ENCODE measurements around the gene RMND1.

DNA sequence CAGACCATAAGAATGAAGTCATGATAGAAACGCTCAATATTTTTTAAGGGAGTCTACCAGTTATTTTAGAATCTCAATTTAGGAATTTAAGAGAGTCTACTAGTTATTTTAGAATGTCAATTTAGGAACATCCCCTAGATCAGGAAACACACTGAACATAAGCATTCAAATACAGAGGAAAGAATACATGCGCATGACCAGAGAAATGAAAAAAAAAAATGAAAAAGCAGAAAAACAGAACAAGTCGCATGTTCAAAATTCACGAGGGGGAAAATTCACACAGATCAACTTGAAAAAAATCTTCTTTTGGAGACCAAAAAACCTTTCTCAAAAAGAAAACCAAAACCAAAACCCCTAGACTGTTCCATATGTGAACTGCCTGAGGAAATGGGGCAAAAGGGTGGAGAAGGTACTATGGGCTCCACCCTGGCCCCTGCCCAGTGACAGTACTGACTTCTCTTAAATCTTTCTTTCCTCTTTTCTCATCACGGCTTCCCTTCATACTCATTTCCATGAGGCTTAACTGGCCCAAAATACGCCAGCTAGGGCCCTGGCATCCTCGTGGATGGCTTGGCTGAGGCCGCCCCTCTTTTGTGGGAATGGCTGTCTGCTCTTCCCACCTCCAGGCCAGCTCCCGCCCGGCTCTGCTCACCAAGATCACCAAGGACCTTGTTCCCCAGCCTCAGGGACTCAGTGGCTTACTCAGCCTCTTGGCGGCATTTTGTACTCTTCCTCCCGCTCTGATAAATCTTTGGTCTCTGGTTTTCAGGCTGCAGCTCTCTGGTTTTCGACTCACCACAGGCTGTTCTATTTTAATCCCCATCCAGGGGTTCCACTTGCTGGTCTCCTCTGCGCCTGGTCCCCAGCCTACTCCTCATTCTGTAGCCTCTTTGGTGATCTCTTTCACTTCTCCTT, 71.7 kb downstream of the RMND1 start:
- TF ChIP-seq, protein P1, sequence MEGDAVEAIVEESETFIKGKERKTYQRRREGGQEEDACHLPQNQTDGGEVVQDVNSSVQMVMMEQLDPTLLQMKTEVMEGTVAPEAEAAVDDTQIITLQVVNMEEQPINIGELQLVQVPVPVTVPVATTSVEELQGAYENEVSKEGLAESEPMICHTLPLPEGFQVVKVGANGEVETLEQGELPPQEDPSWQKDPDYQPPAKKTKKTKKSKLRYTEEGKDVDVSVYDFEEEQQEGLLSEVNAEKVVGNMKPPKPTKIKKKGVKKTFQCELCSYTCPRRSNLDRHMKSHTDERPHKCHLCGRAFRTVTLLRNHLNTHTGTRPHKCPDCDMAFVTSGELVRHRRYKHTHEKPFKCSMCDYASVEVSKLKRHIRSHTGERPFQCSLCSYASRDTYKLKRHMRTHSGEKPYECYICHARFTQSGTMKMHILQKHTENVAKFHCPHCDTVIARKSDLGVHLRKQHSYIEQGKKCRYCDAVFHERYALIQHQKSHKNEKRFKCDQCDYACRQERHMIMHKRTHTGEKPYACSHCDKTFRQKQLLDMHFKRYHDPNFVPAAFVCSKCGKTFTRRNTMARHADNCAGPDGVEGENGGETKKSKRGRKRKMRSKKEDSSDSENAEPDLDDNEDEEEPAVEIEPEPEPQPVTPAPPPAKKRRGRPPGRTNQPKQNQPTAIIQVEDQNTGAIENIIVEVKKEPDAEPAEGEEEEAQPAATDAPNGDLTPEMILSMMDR (IDR thresholded peaks at IDR 0.05) = no peak
- no peak for TF ChIP-seq EZH2 (IDR thresholded peaks at IDR 0.05)
- no peak for TF ChIP-seq EZH2phosphoT487 (IDR thresholded peaks at IDR 0.05)

All from neural progenitor cell (in vitro differentiated cells).